HG03469 (cell line): ENCODE measurements around the gene SMURF1.

Source experiments
- ATAC-seq: cut with Tn5 transposase; IDR thresholded peaks from one replicate; pipeline ENCODE4 v1.9.1; 2021; ENCODE audit warnings: mild to moderate bottlenecking, moderate library complexity, moderate number of reproducible peaks; ENCODE audit not compliant: unreplicated experiment

The SMURF1 gene

GRCh38 chr7:99010281-99010680, 133.6 kb downstream of the SMURF1 start:
- no peak for ATAC-seq

- ATAC-seq: no peak
Observed at GRCh38 chr7:99008921-99009530, 134.9 kb downstream of the SMURF1 start.

- ATAC-seq: no peak
Observed at GRCh38 chr7:99008181-99008631, 135.7 kb downstream of the SMURF1 start.

GRCh38 chr7:99006739-99007424, 137.0 kb downstream of the SMURF1 start:
- no peak for ATAC-seq

DNA sequence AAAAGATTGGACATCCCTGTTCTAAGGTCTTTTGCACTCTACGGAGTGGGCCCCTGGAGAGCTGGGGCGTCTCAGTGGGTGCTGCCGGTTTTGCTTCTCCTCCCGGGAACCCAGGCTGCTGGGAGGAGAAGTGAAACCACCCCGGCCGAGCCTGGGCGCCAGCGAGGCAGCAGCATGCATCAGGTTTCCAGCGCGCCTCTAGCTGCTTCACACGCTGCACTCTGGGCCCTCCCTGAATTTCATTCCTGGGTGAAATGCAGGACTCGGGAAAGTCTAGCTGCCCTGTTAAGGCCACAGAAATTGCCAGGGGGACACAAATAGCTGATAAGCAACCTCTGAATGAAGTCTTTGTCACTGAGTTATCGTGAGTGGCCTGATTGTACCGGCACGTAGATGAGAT, 138.1 kb downstream of the SMURF1 start:
- no peak for ATAC-seq

- ATAC-seq: no peak
Observed at GRCh38 chr7:99004781-99005500, 139.0 kb downstream of the SMURF1 start.

DNA sequence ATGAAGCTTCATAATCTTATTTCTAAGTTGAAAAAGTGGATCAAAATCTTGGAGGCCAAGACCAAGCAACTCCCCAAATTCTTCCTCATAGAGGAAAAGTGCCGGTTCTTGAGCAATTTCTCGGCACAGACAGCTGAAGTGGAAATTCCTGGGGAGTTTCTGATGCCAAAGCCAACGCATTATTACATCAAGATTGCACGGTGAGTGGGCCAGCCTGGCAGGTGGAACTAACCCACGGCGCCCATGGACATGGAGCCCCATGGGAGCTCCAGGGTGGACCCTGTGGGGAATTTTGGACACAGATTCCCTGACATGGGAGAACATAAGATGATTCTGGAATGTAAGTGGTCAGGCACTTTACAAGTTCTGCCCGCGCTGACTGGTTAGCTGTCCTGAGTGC, 139.7 kb downstream of the SMURF1 start:
- ATAC-seq: no peak

- no peak for ATAC-seq
Observed at GRCh38 chr7:99003419-99003818, 140.5 kb downstream of the SMURF1 start.

- no peak for ATAC-seq
Observed at GRCh38 chr7:99002827-99003212, 141.1 kb downstream of the SMURF1 start.

- no peak for ATAC-seq
Observed at GRCh38 chr7:99002148-99002826, 141.6 kb downstream of the SMURF1 start.

- no peak for ATAC-seq
Observed at GRCh38 chr7:99001482-99002147, 142.3 kb downstream of the SMURF1 start.

- ATAC-seq: no peak
Observed at GRCh38 chr7:99000904-99001465, 142.9 kb downstream of the SMURF1 start.

GRCh38 chr7:99000196-99000903, 143.6 kb downstream of the SMURF1 start:
- no peak for ATAC-seq

DNA sequence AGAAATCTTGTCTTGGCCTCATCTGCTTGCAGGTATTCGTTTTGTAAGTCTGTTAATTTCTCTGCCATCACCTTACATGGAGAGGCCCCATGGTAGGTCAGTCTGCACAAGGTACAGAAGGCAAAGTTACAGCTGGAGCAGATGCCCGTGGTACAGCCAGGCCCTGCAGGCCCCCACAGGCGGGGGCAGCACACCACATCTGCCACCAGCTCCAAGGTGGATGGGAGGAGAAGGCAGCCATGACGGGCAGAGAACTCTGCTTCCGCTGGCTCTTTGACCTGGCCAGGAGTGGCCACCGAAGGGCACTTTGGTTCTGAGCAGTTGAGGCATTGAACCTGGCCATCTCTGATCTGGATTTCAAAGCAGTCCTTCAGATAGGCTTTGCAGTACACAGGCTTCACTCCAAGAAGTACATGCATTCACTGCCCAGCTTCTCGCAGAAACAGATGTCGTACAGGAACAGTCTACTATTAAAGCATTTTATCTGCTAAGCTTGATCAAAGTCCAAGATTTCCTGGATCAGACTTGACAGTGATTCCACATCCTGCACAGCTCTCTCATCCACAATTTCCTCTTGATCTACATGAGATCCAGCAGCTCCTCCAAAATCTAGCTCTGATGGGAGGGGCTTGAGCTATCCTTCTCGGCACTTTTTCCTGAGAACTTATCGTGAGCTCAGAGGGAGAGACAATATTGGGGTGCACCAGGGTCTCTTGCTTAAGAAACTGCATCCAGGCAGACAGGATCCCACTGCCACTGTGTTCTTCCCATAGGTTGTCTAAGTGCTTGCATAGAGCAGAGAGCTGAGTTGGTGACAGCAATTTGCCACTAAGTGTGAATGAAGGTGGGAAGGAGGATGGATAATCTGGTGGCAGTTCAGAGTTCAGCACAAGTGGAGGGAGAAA, 144.8 kb downstream of the SMURF1 start:
- ATAC-seq: no peak

GRCh38 chr7:98997846-98998245, 146.1 kb downstream of the SMURF1 start:
- no peak for ATAC-seq

GRCh38 chr7:98996150-98996552, 147.8 kb downstream of the SMURF1 start:
- no peak for ATAC-seq

DNA sequence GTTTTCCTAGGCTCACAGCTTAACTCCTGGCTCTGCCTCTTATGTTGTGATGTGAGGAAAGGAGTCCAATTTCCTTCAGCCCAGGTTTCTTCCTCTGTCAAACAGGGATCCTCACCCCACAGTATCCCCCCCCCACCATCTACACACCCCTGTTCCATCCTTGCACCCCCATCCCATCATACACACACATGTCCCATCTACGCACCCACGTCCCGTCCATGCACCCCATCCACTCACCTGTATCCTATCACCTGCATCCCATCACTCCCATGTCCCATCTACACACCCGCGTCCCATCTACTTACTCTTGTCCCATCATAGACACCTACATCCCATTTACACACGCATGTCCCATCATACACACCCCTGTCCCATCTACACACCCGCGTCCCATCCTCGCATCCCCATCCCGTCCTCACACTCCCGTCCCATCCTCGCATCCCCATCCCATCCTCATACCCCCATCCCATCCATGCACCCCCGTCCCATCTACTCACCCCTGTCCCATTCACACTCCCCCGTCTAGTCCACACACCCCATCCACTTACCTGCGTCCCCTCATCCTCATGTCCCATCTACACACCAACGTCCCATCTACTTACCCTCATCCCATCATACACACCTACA, 148.3 kb downstream of the SMURF1 start:
- ATAC-seq: no peak

DNA sequence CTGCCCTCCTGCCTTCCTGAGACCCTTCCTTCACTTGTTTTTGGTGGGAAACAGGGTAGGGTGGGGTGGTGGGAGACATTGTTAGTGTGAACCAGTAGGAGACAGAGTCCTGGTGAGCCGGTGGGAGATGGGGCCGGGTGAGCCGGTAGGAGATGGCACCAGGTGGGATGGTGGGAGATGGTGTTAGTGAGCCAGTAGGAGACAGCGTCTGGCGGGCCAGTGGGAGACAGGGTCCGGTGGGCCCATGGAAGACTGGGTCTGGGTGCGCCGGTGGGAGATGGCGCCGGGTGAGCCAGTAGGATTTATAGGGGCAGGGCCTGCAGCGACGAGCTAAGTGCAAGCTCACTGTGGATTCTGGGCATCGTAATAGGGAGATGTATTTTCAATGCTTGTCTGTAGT, 148.8 kb downstream of the SMURF1 start:
- ATAC-seq: no peak
